ENCODE data around the gene TAB2. TPM values are rescaled to one million over a fixed set of nuclear protein-coding genes. Genes with fewer than 3 reads are reported as not detected.

The TAB2 gene
- total RNA-seq, 1 experiment from 2014 or later: 56.7 TPM

- Histone ChIP-seq H4K20me1 (ENCODE audit: insufficient read depth) (peaks cover 4% of the 10 kb centered on the region; the same call in 1 of the 2 replicates), H3K27ac (ENCODE audit: low read depth, low read length) (no peak overlapping the region), H3K36me3 (ENCODE audit: control insufficient read depth in 1 of 2, insufficient read depth in 2 of 2, low read length in 2 of 2) (no peaks in the 10 kb centered on the region; a peak in 1 of 4 replicates), H3K79me2 (ENCODE audit: insufficient read depth, low read length) (peaks cover 61% of the 10 kb centered on the region), H2AFZ (ENCODE audit: low read depth, low read length, poor library complexity, severe bottlenecking) (no peak overlapping the region), H3K4me2 (ENCODE audit: low read length) (no peak overlapping the region), H3K9me3 (ENCODE audit: control insufficient read depth in 1 of 2, insufficient read depth in 1 of 2, low read depth in 1 of 2, low read length in 2 of 2) (no peaks in the 10 kb centered on the region; a peak in 1 of 4 replicates), H3K9me2 (ENCODE audit: insufficient read depth) (no peaks in the 10 kb centered on the region), H3K27me3 (ENCODE audit: insufficient read depth, low read length) (no peaks in the 10 kb centered on the region), H3K9ac (ENCODE audit: low read length) (no peak overlapping the region), H3K4me1 (ENCODE audit: control insufficient read depth in 1 of 2, insufficient read depth in 2 of 2, low read length in 2 of 2) (no peaks in the 10 kb centered on the region), H3K4me3 (replicated peaks in 1 of 2; ENCODE audit: low read depth in 1 of 2, low read length in 2 of 2) (no peak overlapping the region)
- intact Hi-C loops (cut with micrococcal nuclease): no loop called here
- DNase-seq (ENCODE audit: low read depth, low spot score) (no peak), ATAC-seq (no peak)
- BruUV-seq (replicated peaks): no TSS peak
- ChIA-PET POLR2A (no interaction called here), RAD21 (ENCODE audit: low non-redundant PET in 1 of 2, low total read pairs in 2 of 2, uncharacterized antibody in 2 of 2, unreplicated experiment in 2 of 2) (no interaction called here), CTCF (no interaction called here)
- TF ChIP-seq POLR2A (IDR thresholded peaks at IDR 0.05; ENCODE audit: borderline replicate concordance, extremely low read depth, insufficient read depth, insufficient read length): no peak
- no peak for TF ChIP-seq RAD21 (IDR thresholded peaks at IDR 0.05; ENCODE audit: low read depth)
- no peak for TF ChIP-seq CEBPB (IDR thresholded peaks at IDR 0.05; ENCODE audit: low read depth)
- TF ChIP-seq JUND (IDR thresholded peaks at IDR 0.05): no peak
- TF ChIP-seq SRF (IDR thresholded peaks at IDR 0.05; ENCODE audit: low read depth): no peak
Measured at GRCh38 chr6:149389509-149390297, 72.2 kb downstream of the TAB2 start.

GRCh38 chr6:149392093-149392492, 74.6 kb downstream of the TAB2 start:
- H3K27me3 ChIP-seq (ENCODE audit: insufficient read depth, low read length): no peaks in the 10 kb centered on the region
- intact Hi-C loops (cut with micrococcal nuclease): no loop called here
- TF ChIP-seq EZH2phosphoT487 (IDR thresholded peaks at IDR 0.05; ENCODE audit: borderline replicate concordance): no peak
- no peak for TF ChIP-seq FOSL1 (IDR thresholded peaks at IDR 0.05; ENCODE audit: low read depth)
- TF ChIP-seq POLR2AphosphoS5 (IDR thresholded peaks at IDR 0.05; ENCODE audit: low read depth, low read length): no peak
- no peak for TF ChIP-seq CEBPB (IDR thresholded peaks at IDR 0.05; ENCODE audit: low read depth)
- TF ChIP-seq TCF7L2 (IDR thresholded peaks at IDR 0.05; ENCODE audit: borderline replicate concordance, extremely low read depth, insufficient read depth, insufficient read length): no peak
- no peak for TF ChIP-seq ZNF274 (IDR thresholded peaks at IDR 0.05; ENCODE audit: low read depth, low read length)
- no peak for TF ChIP-seq JUND (IDR thresholded peaks at IDR 0.05)
- TF ChIP-seq CTCF (IDR thresholded peaks at IDR 0.05 in 2 of 3, conservative IDR thresholded peaks at IDR 0.05 in 1 of 3; ENCODE audit: borderline replicate concordance in 1 of 3, insufficient read depth in 1 of 3, low read depth in 2 of 3, low read length in 2 of 3): no peak
- TF ChIP-seq YY1 (IDR thresholded peaks at IDR 0.05; ENCODE audit: extremely low read depth, insufficient replicate concordance, low read depth, low read length): no peak
- no peak for TF ChIP-seq SP1 (IDR thresholded peaks at IDR 0.05; ENCODE audit: low read depth)
- TF ChIP-seq RAD21 (IDR thresholded peaks at IDR 0.05; ENCODE audit: low read depth): no peak
- TF ChIP-seq EGR1 (IDR thresholded peaks at IDR 0.05; ENCODE audit: low read depth): no peak
- TF ChIP-seq ELF1 (IDR thresholded peaks at IDR 0.05; ENCODE audit: borderline replicate concordance, low read depth): no peak
- TF ChIP-seq EZH2 (IDR thresholded peaks at IDR 0.05): no peak
- TF ChIP-seq CBX3 (IDR thresholded peaks at IDR 0.05; ENCODE audit: low read depth): no peak
- TF ChIP-seq SIN3A (IDR thresholded peaks at IDR 0.05; ENCODE audit: low read depth): no peak
- TF ChIP-seq ZFX (IDR thresholded peaks at IDR 0.05): no peak
- TF ChIP-seq SRF (IDR thresholded peaks at IDR 0.05; ENCODE audit: low read depth): no peak
- TF ChIP-seq ATF3 (IDR thresholded peaks at IDR 0.05): no peak
- H3K9me2 ChIP-seq (ENCODE audit: insufficient read depth): no peaks in the 10 kb centered on the region
- H2AFZ ChIP-seq (ENCODE audit: low read depth, low read length, poor library complexity, severe bottlenecking): no peak overlapping the region
- CTCF ChIA-PET: interaction anchor here (1.2 kb wide), 1 partner anchor 40 kb away, joined by 5 read pairs; no protein-coding TSS in a partner anchor
- ATAC-seq (no peak), DNase-seq (ENCODE audit: low read depth, low spot score) (no peak)
- no peak overlapping the region for H3K9ac ChIP-seq (ENCODE audit: low read length)
- no peak overlapping the region for H3K27ac ChIP-seq (ENCODE audit: low read depth, low read length)
- H4K20me1 ChIP-seq (ENCODE audit: insufficient read depth): peaks cover 4% of the 10 kb centered on the region; the same call in 1 of the 2 replicates
- POLR2A ChIA-PET: no interaction called here
- no peak overlapping the region for H3K4me2 ChIP-seq (ENCODE audit: low read length)
- no TSS peak for BruUV-seq (replicated peaks)
- H3K79me2 ChIP-seq (ENCODE audit: insufficient read depth, low read length): peaks cover 66% of the 10 kb centered on the region
- no peak overlapping the region for H3K4me3 ChIP-seq (replicated peaks in 1 of 2; ENCODE audit: low read depth in 1 of 2, low read length in 2 of 2)
- RAD21 ChIA-PET (ENCODE audit: low non-redundant PET in 1 of 2, low total read pairs in 2 of 2, uncharacterized antibody in 2 of 2, unreplicated experiment in 2 of 2): no interaction called here
- no peaks in the 10 kb centered on the region for H3K36me3 ChIP-seq (ENCODE audit: control insufficient read depth in 1 of 2, insufficient read depth in 2 of 2, low read length in 2 of 2)
- H3K9me3 ChIP-seq (ENCODE audit: control insufficient read depth in 1 of 2, insufficient read depth in 1 of 2, low read depth in 1 of 2, low read length in 2 of 2): no peaks in the 10 kb centered on the region; a peak in 1 of 4 replicates
- H3K4me1 ChIP-seq (ENCODE audit: control insufficient read depth in 1 of 2, insufficient read depth in 2 of 2, low read length in 2 of 2): no peaks in the 10 kb centered on the region

Measured in HCT116 (cell line).